Fibroblast of gingiva (primary cell): ENCODE results near the gene BCL11A.
A peak's percentile ranks its signal among the peaks of the same experiment; 100 is the strongest.

Source experiments
- DNase-seq: peaks from one replicate; pipeline ENCODE4 v3.0.0-alpha.2; 2011; ENCODE audit warnings: low read depth

BCL11A gene

DNA sequence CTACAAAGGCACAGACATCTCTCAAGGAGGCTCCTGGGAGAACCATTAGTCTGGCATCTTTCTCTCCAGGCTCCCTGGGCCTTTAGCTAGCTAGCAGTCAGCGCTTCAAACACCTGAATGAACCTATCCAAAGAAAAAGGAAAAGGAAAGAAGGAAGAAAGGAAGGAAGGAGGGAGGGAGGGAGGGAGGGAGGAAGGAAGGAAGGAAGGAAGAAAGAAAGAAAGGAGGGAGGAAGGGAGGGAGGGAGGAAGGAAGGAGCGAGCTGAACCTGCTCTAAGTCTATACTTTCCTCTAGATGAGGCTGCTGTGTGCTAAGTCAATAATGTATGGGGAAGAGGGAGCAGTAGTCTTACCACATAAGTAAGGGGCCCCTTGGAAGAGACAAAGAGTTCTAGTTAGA lies 5.1 kb upstream of the BCL11A start:
- DNase-seq = no peak

DNA sequence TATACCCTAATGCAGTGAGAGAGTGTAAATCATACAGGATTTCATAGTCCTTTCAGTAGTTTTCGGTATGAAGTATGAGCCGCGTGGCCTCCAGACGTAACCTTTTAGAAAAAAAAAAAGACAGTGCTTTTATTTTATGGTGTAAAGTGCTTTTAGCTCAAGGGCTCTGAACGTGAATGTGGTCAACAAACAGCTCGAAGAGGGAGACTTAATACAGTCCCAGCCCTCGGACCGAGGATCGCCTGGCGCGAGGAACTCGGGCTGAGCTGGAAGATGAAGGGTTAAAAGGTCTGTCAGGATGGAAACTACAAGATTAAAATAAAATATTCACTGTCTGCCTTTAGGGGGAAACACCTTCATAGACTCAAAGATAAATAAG lies 4.0 kb upstream of the BCL11A start:
- no peak for DNase-seq

DNA sequence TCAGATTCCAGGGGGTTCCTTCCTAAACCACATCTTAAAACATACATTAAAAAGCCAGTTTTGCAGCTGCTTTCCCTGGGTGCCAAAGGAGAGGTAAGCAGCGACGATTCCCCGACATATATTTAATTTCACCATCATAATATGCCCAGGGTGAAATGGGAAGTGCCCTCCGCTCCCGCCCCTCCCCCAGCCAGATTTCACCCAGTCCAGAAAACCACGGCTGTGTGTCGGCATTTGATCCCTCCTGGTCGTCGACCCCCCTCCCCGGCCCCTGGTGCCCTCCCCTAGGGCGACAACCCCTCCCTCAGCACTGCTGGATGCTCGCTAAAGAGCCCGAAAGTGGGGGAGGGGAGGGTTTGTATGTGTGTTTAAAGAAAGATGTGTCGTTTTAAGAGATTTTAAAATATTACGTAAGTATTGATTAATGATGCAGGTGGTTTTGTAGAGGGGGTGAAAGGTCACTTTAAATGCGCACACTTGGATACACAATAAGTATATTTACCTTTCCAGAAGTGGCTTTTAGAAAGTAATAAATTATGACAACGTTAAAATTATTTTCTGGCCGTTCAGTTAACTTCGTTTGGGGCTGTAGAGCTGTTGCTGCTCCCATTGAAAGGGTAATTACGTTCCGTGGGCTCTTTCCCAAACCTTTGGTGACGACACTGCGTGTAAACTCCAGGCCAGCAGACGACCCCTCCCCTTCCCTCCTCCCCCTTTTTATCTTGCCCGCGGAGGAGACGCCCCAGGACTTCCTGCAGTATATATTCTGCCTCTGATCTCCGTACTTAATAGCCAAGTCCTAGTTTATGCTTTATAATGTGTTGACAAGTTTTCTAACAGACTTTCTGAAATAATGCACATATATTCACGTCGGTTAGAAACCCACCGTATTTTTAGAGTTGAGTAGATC lies 3.4 kb upstream of the BCL11A start:
- no peak for DNase-seq

DNA sequence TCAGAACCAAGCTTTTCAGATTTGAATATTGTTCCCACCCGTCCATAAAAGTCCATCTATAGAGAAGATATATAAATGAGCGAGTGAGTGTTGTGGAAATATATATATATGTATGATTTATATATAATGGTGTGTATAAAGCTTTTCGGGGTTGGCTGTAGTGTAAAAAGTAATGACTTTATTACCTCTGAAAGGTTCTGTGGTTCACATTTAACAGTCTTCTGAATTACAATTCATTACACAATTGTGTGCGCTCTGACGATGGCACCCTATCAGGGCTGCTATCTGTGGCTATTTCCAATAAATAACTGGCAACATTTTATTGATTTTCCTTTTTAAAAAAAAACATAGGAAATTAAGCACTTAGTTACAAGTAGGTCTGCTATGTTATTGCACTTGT lies 2.7 kb upstream of the BCL11A start:
- no peak for DNase-seq

- no peak for DNase-seq
Observed at GRCh38 chr2:60555783-60556139, 2.3 kb upstream of the BCL11A start.

- peak; percentile 21 for DNase-seq
Observed at GRCh38 chr2:60555066-60555782, 1.8 kb upstream of the BCL11A start.

- no peak for DNase-seq
Observed at GRCh38 chr2:60554646-60555065, 1.2 kb upstream of the BCL11A start.

DNA sequence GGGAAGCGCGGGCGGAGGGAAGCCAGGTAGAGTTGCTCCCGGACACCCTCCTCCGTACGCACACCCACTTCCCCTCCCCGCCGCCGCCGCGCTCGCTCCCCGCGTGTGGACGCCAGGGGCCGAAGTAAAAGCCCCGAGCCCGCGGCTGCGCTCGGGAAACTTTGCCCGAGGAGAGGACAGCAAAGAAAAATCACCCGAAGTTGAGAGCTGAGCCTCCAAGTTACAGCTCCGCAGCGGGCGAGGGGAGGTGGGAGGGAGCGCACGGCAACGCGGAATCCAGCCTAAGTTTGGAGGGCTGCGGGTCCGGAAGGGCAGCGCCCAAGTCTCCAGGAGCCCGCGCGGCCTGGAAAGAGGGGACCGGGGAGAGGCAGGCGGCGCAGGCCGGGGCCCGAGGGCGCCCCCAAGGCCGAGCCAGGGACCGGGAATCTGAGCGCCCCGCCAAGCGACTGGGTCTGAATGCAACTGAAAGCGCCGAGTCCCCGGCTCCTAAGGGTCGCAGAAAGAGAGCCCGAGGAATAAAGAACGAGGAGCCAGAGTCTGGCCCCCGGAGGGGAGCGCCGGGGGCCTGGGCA lies 706 bp upstream of the BCL11A start:
- no peak for DNase-seq

DNA sequence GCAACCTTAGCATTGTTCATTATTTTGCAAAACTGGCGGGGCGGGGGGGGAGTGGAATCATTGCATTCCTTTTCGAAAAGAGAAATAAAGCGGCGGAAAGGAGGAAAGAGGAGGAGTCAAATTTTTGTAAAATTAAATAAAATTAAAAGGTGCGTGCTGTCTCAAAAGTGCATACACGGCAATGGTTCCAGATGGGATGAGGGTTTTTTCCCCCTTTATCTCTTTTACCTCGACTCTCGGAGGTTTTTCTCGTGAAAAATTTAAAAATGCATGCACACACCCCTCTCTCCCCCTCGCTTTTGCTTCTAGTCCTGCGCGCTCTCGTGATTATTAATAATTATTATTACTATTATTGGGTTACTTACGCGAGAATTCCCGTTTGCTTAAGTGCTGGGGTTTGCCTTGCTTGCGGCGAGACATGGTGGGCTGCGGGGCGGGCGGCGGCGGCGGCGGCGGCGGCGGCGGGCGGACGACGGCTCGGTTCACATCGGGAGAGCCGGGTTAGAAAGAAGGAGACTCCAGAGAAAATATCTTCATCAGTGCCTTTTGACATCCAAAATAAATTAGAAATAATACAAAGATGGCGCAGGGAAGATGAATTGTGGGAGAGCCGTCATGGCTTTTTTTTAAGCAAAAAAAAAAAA lies 481 bp downstream of the BCL11A start:
- DNase-seq = no peak

- DNase-seq = no peak
Observed at GRCh38 chr2:60552078-60552850, 1.2 kb downstream of the BCL11A start.

DNA sequence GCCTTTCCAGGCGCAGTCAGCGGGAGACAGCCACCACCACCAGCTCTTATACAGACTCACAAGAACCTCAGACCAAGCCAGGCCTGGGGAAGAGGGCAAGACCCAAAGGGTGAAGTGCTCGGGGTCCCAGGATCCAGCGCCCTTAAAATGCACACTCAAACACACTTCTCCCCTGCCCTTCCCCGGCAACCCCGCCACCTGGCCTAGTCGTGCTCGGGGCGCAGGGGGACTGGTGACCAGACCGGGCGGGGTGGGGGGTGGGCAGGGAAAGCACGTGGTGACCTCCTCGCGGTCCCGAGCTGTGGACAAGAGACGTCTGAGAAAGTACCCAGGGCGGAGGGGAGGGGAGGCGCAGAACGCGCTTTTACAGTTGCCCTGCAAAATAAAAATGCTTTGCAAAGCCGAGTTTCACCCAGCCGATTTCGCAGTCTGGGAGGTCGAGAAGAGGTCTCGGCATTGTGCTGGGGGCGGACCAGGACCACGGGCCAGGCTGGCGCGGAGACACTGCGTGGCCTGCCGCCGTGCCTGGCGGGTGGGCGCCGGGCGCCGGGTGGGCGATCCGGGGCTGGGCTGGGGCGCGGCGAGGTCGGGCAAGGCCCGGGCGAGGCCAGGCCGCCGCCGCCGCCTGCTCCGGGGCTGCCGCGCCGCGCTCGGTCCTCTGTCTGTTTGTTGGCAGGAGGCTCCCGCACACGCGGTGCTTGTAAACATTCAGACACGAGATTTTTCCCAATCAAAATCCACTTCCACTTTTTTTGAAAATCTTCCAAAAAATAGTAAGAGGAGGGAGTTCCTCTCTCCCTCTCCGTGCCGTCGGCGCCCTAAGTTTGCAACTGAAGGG lies 2.0 kb downstream of the BCL11A start:
- no peak for DNase-seq

DNA sequence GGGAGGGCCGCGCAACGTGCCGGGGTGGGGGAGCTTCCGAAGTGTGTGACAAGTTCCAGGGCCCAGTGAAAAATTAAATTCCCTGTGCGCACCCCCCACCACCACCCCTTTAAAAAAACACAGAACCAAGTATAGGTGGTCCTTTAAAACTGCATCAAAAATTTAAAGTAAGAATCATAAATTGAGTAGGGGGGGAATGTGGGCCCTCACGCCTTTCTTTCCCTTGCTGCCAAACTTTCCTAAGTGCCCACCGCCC lies 2.5 kb downstream of the BCL11A start:
- no peak for DNase-seq

DNA sequence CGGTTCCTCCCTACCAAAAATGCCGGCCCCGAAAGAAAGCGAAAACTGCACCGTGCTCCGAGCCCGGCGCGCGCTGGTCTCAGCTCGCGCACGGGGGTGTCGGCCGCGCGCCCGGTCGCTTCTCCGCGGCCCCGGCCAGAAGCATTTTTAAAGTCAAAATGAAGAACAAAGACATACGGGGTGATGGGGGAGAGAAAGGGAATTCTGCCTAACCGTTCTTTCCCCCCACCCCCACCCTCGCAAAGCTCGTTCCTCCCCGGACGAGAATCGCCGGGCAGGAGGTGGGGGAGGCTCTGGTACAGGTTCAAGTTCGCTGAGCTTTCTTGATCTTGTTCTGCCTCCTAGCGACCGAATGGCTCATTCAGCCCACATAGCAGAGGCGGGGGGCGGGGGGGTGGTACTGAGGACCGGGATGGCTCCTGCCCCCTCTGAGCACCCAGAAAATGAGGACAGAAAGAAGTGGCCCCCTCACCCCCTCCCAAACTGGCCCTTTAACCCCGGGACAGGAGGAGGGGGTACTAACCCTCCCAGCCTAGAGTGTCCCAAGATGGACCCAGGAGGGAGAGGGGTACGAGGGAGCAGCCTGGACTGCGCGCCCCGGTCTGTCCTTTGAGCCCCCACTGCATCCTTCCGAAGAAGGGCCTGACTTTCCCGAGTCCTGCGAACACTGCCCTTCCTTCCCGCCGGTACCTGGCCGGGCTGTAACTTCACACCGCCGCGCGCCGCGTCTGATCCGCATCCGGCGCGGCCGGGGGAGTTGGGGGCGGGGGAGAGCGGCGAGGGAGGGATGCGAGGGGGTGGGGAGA lies 3.1 kb downstream of the BCL11A start:
- peak; percentile 18 for DNase-seq

DNA sequence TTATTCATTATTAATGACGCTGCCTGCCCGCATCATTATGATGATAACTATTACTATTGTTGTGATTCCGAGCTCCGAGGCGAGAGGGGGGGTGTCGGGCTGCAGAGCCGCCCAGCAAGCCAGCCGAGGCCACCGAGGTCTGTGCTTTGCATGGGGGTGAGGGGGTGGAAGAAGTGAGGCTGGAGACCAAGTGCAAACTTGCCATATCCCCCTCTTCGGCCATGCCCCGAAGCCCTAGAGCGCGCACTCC lies 3.6 kb downstream of the BCL11A start:
- no peak for DNase-seq

GRCh38 chr2:60549238-60549927 lies 4.1 kb downstream of the BCL11A start:
- no peak for DNase-seq

DNA sequence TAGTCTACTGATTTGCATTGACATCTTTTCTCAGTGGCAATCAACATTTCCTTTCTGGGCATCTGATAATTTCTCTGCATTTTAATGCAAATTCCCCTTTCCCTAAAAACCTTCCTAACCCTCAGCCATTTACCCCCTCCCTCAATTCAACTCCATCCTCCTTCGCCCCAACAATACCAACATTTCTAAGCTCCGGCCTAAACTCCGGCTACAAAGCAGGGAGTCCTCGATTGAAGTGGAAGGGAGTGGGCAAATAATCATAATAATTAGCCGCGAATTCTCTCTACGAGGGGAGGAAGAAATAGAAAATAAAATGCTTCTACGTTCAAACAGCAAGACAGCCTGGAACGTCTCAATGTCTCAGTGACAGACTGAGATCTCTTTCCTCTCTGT lies 4.6 kb downstream of the BCL11A start:
- DNase-seq = no peak

- no peak for DNase-seq
Observed at GRCh38 chr2:60548311-60548710, 5.1 kb downstream of the BCL11A start.

DNA sequence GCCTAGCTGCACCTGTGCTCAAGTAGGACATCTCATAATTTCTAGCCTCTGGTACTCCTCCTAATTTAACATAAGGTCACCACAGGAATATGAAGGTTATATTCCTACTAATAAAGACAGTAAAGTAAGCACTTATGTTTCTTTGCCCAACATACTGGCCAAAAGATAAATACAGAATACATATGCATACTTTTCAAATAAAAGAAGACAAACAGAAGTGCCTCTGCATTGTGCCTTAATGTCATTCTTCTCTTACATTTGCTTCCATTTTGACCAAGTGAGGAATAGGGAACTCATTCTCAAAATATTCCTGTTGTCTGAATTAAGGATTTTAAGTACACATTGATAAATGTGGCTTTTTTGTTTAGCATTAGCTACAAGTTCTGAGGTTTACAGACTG lies 5.6 kb downstream of the BCL11A start:
- no peak for DNase-seq

DNA sequence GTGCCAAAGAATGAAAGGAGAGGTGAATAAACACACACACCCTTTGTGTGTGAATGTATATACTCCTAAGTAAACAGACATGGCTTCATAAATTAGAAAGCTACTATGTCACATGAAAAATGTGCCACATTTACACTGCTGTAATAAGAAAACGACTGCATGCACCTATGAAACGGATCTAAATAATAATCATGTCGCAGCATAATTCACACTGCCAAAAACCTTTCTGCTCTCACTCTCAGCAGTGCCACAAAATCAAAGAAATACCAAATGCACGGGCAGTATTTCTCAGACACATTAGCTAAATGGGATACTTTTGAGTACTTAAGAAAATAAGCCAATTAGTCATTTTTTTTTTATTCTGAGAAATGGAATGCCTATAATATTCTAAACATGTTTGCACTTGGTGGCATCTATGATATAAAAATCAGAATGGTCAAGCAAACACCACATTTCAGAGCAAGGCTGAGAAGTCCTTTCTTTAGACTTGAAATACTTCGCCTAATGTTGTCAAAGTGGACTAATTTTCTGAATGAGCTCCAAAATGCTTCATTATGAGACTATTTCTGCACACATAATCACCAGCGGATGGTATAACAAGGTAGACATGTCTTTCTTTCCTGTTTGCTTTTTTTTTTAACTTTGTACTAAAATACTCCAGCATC lies 6.6 kb downstream of the BCL11A start:
- no peak for DNase-seq
